Measurements from ENCODE around the gene ZC3H10.

GRCh38 chr12:56117778-56118687 is at the start of gene ZC3H10:
- TF ChIP-seq CTCF (conservative IDR thresholded peaks at IDR 0.05; ENCODE audit: low read depth, low read length) (peak; percentile 58), CEBPB (IDR thresholded peaks at IDR 0.05; ENCODE audit: low read depth, low read length) (0 out of 2 replicates have a peak, but pooled peaks have one; percentile 8)

Measured in IMR-90 (cell line).